ENCODE results near the gene SRGAP3.

DNA sequence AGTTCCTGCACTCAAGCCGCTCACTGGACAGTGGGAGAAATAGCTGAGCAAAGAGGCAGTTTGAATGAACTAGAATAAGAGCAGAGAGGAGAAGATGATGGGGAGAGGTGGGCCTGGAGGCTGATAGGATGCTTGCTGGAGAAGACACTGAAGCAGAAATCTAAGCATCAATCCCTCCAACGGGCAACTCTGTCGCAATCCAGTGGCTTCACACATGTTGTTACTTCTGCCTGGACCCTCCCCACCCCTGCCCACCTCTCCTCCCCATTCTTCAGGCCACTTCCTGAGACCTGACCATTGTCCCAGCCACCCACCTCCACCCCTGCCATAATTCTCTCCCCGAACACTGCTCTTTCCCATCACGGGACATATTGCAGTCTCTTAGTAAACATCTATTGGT, 76.0 kb downstream of the SRGAP3 start:
- TF ChIP-seq, protein P1, sequence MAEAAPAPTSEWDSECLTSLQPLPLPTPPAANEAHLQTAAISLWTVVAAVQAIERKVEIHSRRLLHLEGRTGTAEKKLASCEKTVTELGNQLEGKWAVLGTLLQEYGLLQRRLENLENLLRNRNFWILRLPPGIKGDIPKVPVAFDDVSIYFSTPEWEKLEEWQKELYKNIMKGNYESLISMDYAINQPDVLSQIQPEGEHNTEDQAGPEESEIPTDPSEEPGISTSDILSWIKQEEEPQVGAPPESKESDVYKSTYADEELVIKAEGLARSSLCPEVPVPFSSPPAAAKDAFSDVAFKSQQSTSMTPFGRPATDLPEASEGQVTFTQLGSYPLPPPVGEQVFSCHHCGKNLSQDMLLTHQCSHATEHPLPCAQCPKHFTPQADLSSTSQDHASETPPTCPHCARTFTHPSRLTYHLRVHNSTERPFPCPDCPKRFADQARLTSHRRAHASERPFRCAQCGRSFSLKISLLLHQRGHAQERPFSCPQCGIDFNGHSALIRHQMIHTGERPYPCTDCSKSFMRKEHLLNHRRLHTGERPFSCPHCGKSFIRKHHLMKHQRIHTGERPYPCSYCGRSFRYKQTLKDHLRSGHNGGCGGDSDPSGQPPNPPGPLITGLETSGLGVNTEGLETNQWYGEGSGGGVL (tag by site-specific recombination; IDR thresholded peaks at IDR 0.05), result no peak
- TF ChIP-seq CTCF (tag by site-specific recombination; IDR thresholded peaks at IDR 0.05), result no peak
- TF ChIP-seq ZNF521 (tag by site-specific recombination; IDR thresholded peaks at IDR 0.05), result no peak
- no peak for TF ChIP-seq ZNF121 (tag by site-specific recombination; IDR thresholded peaks at IDR 0.05)
- TF ChIP-seq, protein P2, sequence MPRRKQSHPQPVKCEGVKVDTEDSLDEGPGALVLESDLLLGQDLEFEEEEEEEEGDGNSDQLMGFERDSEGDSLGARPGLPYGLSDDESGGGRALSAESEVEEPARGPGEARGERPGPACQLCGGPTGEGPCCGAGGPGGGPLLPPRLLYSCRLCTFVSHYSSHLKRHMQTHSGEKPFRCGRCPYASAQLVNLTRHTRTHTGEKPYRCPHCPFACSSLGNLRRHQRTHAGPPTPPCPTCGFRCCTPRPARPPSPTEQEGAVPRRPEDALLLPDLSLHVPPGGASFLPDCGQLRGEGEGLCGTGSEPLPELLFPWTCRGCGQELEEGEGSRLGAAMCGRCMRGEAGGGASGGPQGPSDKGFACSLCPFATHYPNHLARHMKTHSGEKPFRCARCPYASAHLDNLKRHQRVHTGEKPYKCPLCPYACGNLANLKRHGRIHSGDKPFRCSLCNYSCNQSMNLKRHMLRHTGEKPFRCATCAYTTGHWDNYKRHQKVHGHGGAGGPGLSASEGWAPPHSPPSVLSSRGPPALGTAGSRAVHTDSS (tag by site-specific recombination; IDR thresholded peaks at IDR 0.05), result no peak
- TF ChIP-seq ZBTB8A (tag by site-specific recombination; IDR thresholded peaks at IDR 0.05), result no peak
- TF ChIP-seq ZBTB49 (tag by site-specific recombination; IDR thresholded peaks at IDR 0.05; ENCODE audit: low read depth), result no peak
- no peak for TF ChIP-seq MEIS1 (CRISPR knock-in tag; IDR thresholded peaks at IDR 0.05; ENCODE audit: borderline replicate concordance)
- TF ChIP-seq YY1 (tag by site-specific recombination; IDR thresholded peaks at IDR 0.05), result no peak
- TF ChIP-seq ZFP37 (tag by site-specific recombination; IDR thresholded peaks at IDR 0.05), result no peak
- TF ChIP-seq GLI4 (tag by site-specific recombination; IDR thresholded peaks at IDR 0.05), result no peak
